ENCODE measurements around the gene ABCD2.

DNA sequence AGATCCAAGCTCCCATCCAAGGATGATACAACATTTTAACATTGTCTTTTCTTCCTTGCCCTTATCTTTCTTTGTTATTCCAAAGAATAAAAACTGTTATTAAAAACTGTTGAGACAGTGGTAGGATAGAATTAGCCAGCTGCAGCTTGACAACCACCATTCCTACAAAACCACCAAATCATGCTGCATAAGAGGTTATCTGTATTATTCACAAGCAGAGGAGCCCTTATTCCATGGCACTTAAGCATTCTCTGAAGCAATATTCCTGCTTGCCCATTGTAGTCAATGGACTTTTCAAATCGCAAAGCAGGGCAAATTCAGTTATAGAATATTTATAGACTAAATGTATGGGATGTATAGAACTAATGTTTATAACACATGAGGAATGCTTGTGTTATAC is 3.4 kb downstream of the ABCD2 start:
- TF ChIP-seq, protein P1, sequence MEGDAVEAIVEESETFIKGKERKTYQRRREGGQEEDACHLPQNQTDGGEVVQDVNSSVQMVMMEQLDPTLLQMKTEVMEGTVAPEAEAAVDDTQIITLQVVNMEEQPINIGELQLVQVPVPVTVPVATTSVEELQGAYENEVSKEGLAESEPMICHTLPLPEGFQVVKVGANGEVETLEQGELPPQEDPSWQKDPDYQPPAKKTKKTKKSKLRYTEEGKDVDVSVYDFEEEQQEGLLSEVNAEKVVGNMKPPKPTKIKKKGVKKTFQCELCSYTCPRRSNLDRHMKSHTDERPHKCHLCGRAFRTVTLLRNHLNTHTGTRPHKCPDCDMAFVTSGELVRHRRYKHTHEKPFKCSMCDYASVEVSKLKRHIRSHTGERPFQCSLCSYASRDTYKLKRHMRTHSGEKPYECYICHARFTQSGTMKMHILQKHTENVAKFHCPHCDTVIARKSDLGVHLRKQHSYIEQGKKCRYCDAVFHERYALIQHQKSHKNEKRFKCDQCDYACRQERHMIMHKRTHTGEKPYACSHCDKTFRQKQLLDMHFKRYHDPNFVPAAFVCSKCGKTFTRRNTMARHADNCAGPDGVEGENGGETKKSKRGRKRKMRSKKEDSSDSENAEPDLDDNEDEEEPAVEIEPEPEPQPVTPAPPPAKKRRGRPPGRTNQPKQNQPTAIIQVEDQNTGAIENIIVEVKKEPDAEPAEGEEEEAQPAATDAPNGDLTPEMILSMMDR (IDR thresholded peaks at IDR 0.05; ENCODE audit: low read depth, low read length) = no peak
- TF ChIP-seq MAX (IDR thresholded peaks at IDR 0.05; ENCODE audit: low read depth, low read length) = no peak
- no peak for TF ChIP-seq POLR2A (IDR thresholded peaks at IDR 0.05; ENCODE audit: extremely low read depth, insufficient read length)

Measured in NB4 (cell line).